Hepatocyte (in vitro differentiated cells): ENCODE results near the gene FIGNL2.

Experiments
- EZH2 ChIP-seq: fragments of 200-600 bp; sonication (generic); IDR thresholded peaks from 2 replicates; pipeline ENCODE4 v1.6.1; 2016; ENCODE audit warnings: antibody characterized with exemption, mild to moderate bottlenecking, borderline replicate concordance
- EZH2phosphoT487 ChIP-seq: fragments of 200-600 bp; sonication (generic); IDR thresholded peaks from one replicate; pipeline ENCODE4 v1.6.1; 2018; ENCODE audit warnings: antibody characterized with exemption, mild to moderate bottlenecking, low read depth, moderate library complexity; ENCODE audit not compliant: unreplicated experiment, severe bottlenecking
- TF ChIP-seq, protein P1 (sequence below): fragments of 200-600 bp; sonication (generic); IDR thresholded peaks from 2 replicates; pipeline ENCODE4 v1.5.1; 2016; ENCODE audit warnings: antibody characterized with exemption, mild to moderate bottlenecking; ENCODE audit not compliant: poor library complexity

DNA sequence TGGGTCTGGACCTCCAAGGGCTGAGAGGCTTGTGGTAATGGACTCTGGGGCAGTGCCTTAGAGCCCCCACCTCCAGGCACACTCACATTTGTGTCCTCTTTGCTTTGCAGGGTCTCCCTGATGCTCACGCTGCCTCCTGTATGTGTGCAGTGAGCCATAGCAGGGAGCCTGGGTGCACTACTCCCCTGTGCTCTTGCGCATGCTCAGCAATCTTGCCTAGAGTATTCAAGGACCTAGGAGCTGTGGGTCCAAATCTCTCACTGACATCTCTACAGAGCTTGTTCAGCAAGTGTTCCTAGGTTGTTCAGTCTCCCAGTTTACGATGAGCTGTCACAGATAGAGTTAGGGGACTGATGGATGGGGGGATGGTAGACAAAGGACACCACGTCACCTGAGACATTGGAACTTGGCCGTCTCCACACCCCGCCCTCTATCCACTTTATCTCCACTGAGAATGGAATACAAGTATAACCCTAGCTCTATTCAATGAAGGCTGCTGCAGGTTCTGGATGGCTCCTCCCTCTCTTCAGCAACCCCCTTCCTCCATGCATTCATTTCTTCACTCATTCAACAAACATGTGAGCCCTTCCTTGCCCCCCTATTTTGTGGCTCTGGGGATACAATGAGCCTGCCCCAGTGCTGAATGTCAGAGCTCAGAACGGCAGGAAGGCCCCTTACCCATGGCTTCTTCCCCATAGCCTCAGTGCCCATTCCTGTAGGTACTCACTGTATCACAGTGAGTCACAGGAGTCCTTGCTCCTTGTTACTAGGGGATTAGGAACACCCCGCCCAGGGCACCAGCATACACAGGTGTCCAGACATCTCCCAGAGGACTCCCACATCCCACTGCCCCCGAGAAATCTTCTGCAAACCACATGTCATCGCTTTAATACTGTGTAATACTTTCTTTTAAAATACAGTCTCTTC lies 31.2 kb downstream of the FIGNL2 start:
- TF ChIP-seq, protein P1, sequence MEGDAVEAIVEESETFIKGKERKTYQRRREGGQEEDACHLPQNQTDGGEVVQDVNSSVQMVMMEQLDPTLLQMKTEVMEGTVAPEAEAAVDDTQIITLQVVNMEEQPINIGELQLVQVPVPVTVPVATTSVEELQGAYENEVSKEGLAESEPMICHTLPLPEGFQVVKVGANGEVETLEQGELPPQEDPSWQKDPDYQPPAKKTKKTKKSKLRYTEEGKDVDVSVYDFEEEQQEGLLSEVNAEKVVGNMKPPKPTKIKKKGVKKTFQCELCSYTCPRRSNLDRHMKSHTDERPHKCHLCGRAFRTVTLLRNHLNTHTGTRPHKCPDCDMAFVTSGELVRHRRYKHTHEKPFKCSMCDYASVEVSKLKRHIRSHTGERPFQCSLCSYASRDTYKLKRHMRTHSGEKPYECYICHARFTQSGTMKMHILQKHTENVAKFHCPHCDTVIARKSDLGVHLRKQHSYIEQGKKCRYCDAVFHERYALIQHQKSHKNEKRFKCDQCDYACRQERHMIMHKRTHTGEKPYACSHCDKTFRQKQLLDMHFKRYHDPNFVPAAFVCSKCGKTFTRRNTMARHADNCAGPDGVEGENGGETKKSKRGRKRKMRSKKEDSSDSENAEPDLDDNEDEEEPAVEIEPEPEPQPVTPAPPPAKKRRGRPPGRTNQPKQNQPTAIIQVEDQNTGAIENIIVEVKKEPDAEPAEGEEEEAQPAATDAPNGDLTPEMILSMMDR: no peak
- TF ChIP-seq EZH2phosphoT487 (no peak), EZH2 (no peak)
